SK-N-MC (cell line): ENCODE data around the gene CYFIP2.

Experiments used
- EZH2 ChIP-seq: fragments of 200-600 bp; sonication (generic); IDR thresholded peaks from one replicate; pipeline ENCODE4 v1.6.1; 2017; ENCODE audit warnings: antibody characterized with exemption
- POLR2AphosphoS5 ChIP-seq: IDR thresholded peaks from 2 replicates; pipeline ENCODE4 v1.6.1; 2012; ENCODE audit warnings: mild to moderate bottlenecking, low read depth, low read length, borderline replicate concordance

- TF ChIP-seq POLR2AphosphoS5 (no peak), EZH2 (no peak)
Observed at GRCh38 chr5:157362982-157363381, 97.1 kb downstream of the CYFIP2 start.
